ENCODE results near the gene TM4SF18.

GRCh38 chr3:149316437-149316836 is 17.0 kb downstream of the TM4SF18 start:
- TF ChIP-seq ZSCAN18 (tag by site-specific recombination; IDR thresholded peaks at IDR 0.05) (no peak), CTCF (tag by site-specific recombination; IDR thresholded peaks at IDR 0.05) (no peak), ZFP37 (tag by site-specific recombination; IDR thresholded peaks at IDR 0.05) (no peak), ELK4 (IDR thresholded peaks at IDR 0.05; ENCODE audit: borderline replicate concordance, low read depth, low read length) (no peak), HOXA7 (CRISPR knock-in tag; IDR thresholded peaks at IDR 0.05; ENCODE audit: borderline replicate concordance) (no peak), ZNF19 (tag by site-specific recombination; IDR thresholded peaks at IDR 0.05; ENCODE audit: low read depth) (no peak), GFI1B (tag by site-specific recombination; IDR thresholded peaks at IDR 0.05) (no peak), ZNF626 (tag by site-specific recombination; IDR thresholded peaks at IDR 0.05) (no peak), ZBTB20 (tag by site-specific recombination; IDR thresholded peaks at IDR 0.05) (no peak), ZNF426 (tag by site-specific recombination; IDR thresholded peaks at IDR 0.05) (no peak)

Data from HEK293 (cell line).